PFSK-1 (cell line): Measurements from ENCODE around the gene GSK3B.

Experiments used
- FOXP2 ChIP-seq: optimal IDR thresholded peaks from 2 replicates; pipeline ENCODE3; 2011; ENCODE audit warnings: borderline replicate concordance, control low read depth, inconsistent platforms; ENCODE audit not compliant: insufficient read depth; ENCODE audit errors: extremely low read length, extremely low read depth
- POLR2AphosphoS5 ChIP-seq: IDR thresholded peaks from 2 replicates; pipeline ENCODE4 v1.6.1; 2012; ENCODE audit warnings: low read depth, mild to moderate bottlenecking, control low read depth, low read length, moderate library complexity
- SIN3A ChIP-seq: IDR thresholded peaks from 2 replicates; pipeline ENCODE4 v1.6.1; 2012; ENCODE audit warnings: mild to moderate bottlenecking, low read length, moderate library complexity, borderline replicate concordance; ENCODE audit not compliant: insufficient read depth
- TAF1 ChIP-seq: IDR thresholded peaks from 2 replicates; pipeline ENCODE4 v1.6.1; 2012; ENCODE audit warnings: low read length, control low read depth, borderline replicate concordance; ENCODE audit not compliant: insufficient read depth
- TF ChIP-seq, protein P1 (sequence below), 2 experiments: IDR thresholded peaks; 2 replicates each; pipeline versions ENCODE4 v1.6.1 to v1.8.0; 2011 to 2012; ENCODE audit warnings: low read depth in 2 of 2, low read length in 2 of 2, control low read depth in 1 of 2, inconsistent platforms in 1 of 2, mild to moderate bottlenecking in 1 of 2, moderate library complexity in 1 of 2; ENCODE audit not compliant: insufficient read depth in 1 of 2

DNA sequence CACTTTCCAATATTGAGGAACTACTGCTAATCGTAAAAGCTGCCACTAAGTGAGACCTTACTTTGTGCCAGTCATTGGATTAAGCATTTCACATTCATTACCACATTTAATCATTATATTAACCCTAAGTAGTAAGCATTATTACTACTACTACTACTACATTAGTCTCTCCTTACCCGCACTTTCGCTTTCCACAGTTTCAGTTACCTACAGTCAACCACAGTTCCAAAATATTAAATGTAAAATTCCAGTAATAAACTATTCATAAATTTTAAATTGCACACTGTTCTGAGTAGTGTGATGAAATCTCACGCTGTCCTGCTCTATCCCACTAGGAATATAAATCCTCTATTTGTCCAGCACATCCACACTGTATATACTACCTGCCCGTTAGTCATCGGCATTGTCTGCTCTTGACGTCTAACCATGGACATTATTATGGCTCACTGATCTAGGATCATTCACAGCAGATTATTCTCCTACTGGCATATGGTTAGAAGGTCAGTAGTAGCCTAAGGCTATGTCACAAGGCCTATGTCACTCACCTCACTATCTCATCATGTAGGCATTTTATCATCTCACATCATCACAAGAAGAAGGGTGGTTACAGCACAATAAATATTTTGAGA lies 121.1 kb downstream of the GSK3B start:
- TF ChIP-seq TAF1 (no peak), SIN3A (no peak), POLR2AphosphoS5 (no peak), FOXP2 (no peak)
- TF ChIP-seq, protein P1, sequence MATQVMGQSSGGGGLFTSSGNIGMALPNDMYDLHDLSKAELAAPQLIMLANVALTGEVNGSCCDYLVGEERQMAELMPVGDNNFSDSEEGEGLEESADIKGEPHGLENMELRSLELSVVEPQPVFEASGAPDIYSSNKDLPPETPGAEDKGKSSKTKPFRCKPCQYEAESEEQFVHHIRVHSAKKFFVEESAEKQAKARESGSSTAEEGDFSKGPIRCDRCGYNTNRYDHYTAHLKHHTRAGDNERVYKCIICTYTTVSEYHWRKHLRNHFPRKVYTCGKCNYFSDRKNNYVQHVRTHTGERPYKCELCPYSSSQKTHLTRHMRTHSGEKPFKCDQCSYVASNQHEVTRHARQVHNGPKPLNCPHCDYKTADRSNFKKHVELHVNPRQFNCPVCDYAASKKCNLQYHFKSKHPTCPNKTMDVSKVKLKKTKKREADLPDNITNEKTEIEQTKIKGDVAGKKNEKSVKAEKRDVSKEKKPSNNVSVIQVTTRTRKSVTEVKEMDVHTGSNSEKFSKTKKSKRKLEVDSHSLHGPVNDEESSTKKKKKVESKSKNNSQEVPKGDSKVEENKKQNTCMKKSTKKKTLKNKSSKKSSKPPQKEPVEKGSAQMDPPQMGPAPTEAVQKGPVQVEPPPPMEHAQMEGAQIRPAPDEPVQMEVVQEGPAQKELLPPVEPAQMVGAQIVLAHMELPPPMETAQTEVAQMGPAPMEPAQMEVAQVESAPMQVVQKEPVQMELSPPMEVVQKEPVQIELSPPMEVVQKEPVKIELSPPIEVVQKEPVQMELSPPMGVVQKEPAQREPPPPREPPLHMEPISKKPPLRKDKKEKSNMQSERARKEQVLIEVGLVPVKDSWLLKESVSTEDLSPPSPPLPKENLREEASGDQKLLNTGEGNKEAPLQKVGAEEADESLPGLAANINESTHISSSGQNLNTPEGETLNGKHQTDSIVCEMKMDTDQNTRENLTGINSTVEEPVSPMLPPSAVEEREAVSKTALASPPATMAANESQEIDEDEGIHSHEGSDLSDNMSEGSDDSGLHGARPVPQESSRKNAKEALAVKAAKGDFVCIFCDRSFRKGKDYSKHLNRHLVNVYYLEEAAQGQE (IDR thresholded peaks at IDR 0.05; ENCODE audit: insufficient read depth in 1 of 2, low read depth in 2 of 2, low read length in 2 of 2): no peak
